K562 (cell line): ENCODE measurements around the gene ZNF467. TPM values are rescaled to one million over a fixed set of nuclear protein-coding genes. Genes with fewer than 3 reads are reported as not detected.

Source experiments
- ARID2 ChIP-seq: fragments of 450-650 bp; IDR thresholded peaks from 2 replicates; pipeline ENCODE4 v1.6.1; 2017; ENCODE audit warnings: antibody characterized with exemption, mild to moderate bottlenecking
- CREBBP ChIP-seq: IDR thresholded peaks from one replicate; pipeline ENCODE4 v1.6.1; 2012; ENCODE audit warnings: low read depth, mild to moderate bottlenecking, control low read depth, inconsistent platforms, low read length
- NCOA2 ChIP-seq, 2 experiments: fragments of 450-650 bp; IDR thresholded peaks; 2 replicates each; pipeline ENCODE4 v1.6.1; 2018; ENCODE audit warnings: mild to moderate bottlenecking in 2 of 2, moderate library complexity in 1 of 2; ENCODE audit not compliant: partially characterized antibody in 2 of 2
- RNF219 ChIP-seq: fragments of 250-450 bp; sonication (Bioruptor Pico); IDR thresholded peaks from 2 replicates; pipeline ENCODE4 v1.5.0; 2022; ENCODE audit warnings: mild to moderate bottlenecking
- TAF1 ChIP-seq: IDR thresholded peaks from 2 replicates; pipeline ENCODE4 v1.6.1; 2011; ENCODE audit warnings: mild to moderate bottlenecking, low read length, moderate library complexity; ENCODE audit not compliant: insufficient read depth, control insufficient read depth, severe bottlenecking; ENCODE audit errors: extremely low read depth
- U2AF1 ChIP-seq: fragments of 200-400 bp; formaldehyde crosslinking; optimal IDR thresholded peaks from 2 replicates; pipeline ENCODE3; 2017; ENCODE audit warnings: mild to moderate bottlenecking, low read depth, low read length, moderate library complexity
- ZBTB1 ChIP-seq: sonication (generic); formaldehyde crosslinking; IDR thresholded peaks from 2 replicates; pipeline ENCODE4 v1.8.1; 2023; ENCODE audit warnings: missing genetic modification reagents, low read depth, mild to moderate bottlenecking, borderline replicate concordance
- ZFX ChIP-seq: sonication (generic); formaldehyde crosslinking; IDR thresholded peaks from 2 replicates; pipeline ENCODE4 v1.8.0; 2022; ENCODE audit warnings: mild to moderate bottlenecking, missing genetic modification reagents, moderate library complexity
- ZNF217 ChIP-seq: sonication (generic); formaldehyde crosslinking; IDR thresholded peaks from 2 replicates; pipeline ENCODE4 v1.8.0; 2022; ENCODE audit warnings: mild to moderate bottlenecking, missing genetic modification reagents
- ZNF224 ChIP-seq: sonication (generic); formaldehyde crosslinking; IDR thresholded peaks from 2 replicates; pipeline ENCODE4 v1.8.0; 2022; ENCODE audit warnings: mild to moderate bottlenecking, missing genetic modification reagents
- ZNF584 ChIP-seq: fragments of 200-800 bp; sonication (Bioruptor generic); IDR thresholded peaks from 2 replicates; pipeline ENCODE4 v1.6.1; 2016; ENCODE audit warnings: low read depth, mild to moderate bottlenecking, missing genetic modification characterization, missing compliant biosample characterization
- polyA plus RNA-seq, 8 experiments: library from polyadenylated mRNA; depleted of rRNA in 4 of 8; stranded (reverse) in 5 of 8; unstranded in 3 of 8; fragments of >200 nt; fragmentation: Nextera tagmentation in 2 of 8; fragmentation: Illumina TruSeq in 1 of 8; extraction: Ambion mirVana in 2 of 8; extraction: Trizol in 1 of 8; gene quantifications; 2 replicates each; pipeline versions ENCODE4 v1.2.1 to v1.2.3, GENCODE V29; 2011 to 2014; ENCODE audit warnings: inconsistent platforms in 1 of 8, missing spikeins in 1 of 8
- total RNA-seq, 7 experiments: library from RNA; depleted of rRNA in 6 of 7; stranded (reverse); fragments of >200 nt in 6 of 7; fragmentation: Illumina TruSeq in 2 of 7; extraction: Trizol in 2 of 7; gene quantifications; 2 replicates each; pipeline versions ENCODE4 v1.2.1 to v1.2.3, GENCODE V29; 2011 to 2021; ENCODE audit warnings: low replicate concordance in 1 of 7
- TF ChIP-seq, protein P1 (sequence below): fragments of 450-650 bp; IDR thresholded peaks from 2 replicates; pipeline ENCODE4 v1.6.1; 2016
- TF ChIP-seq, protein P2 (sequence below): fragments of 450-650 bp; IDR thresholded peaks from 2 replicates; pipeline ENCODE4 v1.7.1; 2018; ENCODE audit warnings: mild to moderate bottlenecking, low read depth; ENCODE audit not compliant: partially characterized antibody
- TF ChIP-seq, protein P3 (sequence below): fragments of 450-650 bp; conservative IDR thresholded peaks from 2 replicates; pipeline ENCODE4 v1.6.1; 2016; ENCODE audit warnings: missing genetic modification characterization, low read depth, mild to moderate bottlenecking, control low read depth, missing compliant biosample characterization
- TF ChIP-seq, protein P4 (sequence below), 2 experiments: fragments of 450-650 bp in 1 of 2; sonication (generic) in 1 of 2; formaldehyde crosslinking in 1 of 2; IDR thresholded peaks in 1 of 2; conservative IDR thresholded peaks in 1 of 2; 2 replicates each; pipeline versions ENCODE4 v1.6.1 to v1.8.1; 2016 to 2023; ENCODE audit warnings: mild to moderate bottlenecking in 2 of 2, moderate library complexity in 2 of 2, inconsistent platforms in 1 of 2, missing genetic modification reagents in 1 of 2

Gene ZNF467
- total and polyA plus RNA-seq, 9 of the 15 experiments (the other 6 are each of a cell fraction or from before 2014, with no cell fraction given), result 0.32 to 14.2 (median 1.7) TPM

GRCh38 chr7:149771720-149772240 is 1.6 kb downstream of the ZNF467 start (continued):
- TF ChIP-seq, protein P1, sequence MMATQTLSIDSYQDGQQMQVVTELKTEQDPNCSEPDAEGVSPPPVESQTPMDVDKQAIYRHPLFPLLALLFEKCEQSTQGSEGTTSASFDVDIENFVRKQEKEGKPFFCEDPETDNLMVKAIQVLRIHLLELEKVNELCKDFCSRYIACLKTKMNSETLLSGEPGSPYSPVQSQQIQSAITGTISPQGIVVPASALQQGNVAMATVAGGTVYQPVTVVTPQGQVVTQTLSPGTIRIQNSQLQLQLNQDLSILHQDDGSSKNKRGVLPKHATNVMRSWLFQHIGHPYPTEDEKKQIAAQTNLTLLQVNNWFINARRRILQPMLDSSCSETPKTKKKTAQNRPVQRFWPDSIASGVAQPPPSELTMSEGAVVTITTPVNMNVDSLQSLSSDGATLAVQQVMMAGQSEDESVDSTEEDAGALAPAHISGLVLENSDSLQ, result no peak; the same call in 1 of the 2 replicates
- peak; percentile 24; the same call in 1 of the 2 replicates for TF ChIP-seq ZFX (CRISPR knock-in tag)
- no peak for TF ChIP-seq CREBBP
- peak; percentile 26 for TF ChIP-seq TAF1
- TF ChIP-seq, protein P2, sequence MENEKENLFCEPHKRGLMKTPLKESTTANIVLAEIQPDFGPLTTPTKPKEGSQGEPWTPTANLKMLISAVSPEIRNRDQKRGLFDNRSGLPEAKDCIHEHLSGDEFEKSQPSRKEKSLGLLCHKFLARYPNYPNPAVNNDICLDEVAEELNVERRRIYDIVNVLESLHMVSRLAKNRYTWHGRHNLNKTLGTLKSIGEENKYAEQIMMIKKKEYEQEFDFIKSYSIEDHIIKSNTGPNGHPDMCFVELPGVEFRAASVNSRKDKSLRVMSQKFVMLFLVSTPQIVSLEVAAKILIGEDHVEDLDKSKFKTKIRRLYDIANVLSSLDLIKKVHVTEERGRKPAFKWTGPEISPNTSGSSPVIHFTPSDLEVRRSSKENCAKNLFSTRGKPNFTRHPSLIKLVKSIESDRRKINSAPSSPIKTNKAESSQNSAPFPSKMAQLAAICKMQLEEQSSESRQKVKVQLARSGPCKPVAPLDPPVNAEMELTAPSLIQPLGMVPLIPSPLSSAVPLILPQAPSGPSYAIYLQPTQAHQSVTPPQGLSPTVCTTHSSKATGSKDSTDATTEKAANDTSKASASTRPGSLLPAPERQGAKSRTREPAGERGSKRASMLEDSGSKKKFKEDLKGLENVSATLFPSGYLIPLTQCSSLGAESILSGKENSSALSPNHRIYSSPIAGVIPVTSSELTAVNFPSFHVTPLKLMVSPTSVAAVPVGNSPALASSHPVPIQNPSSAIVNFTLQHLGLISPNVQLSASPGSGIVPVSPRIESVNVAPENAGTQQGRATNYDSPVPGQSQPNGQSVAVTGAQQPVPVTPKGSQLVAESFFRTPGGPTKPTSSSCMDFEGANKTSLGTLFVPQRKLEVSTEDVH, result peak; percentile 78
- TF ChIP-seq ARID2, result 0 out of 2 replicates have a peak, but pooled peaks have one; percentile 48
- TF ChIP-seq, protein P3, sequence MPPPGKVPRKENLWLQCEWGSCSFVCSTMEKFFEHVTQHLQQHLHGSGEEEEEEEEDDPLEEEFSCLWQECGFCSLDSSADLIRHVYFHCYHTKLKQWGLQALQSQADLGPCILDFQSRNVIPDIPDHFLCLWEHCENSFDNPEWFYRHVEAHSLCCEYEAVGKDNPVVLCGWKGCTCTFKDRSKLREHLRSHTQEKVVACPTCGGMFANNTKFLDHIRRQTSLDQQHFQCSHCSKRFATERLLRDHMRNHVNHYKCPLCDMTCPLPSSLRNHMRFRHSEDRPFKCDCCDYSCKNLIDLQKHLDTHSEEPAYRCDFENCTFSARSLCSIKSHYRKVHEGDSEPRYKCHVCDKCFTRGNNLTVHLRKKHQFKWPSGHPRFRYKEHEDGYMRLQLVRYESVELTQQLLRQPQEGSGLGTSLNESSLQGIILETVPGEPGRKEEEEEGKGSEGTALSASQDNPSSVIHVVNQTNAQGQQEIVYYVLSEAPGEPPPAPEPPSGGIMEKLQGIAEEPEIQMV, result 0 out of 2 replicates have a peak, but pooled peaks have one; percentile 29
- no peak for TF ChIP-seq U2AF1
- TF ChIP-seq ZNF217, result no peak
- no peak for TF ChIP-seq ZNF224 (CRISPR knock-in tag)
- no peak for TF ChIP-seq NCOA2 (IDR thresholded peaks at IDR 0.05; ENCODE audit: partially characterized antibody in 2 of 2)
- TF ChIP-seq, protein P4, sequence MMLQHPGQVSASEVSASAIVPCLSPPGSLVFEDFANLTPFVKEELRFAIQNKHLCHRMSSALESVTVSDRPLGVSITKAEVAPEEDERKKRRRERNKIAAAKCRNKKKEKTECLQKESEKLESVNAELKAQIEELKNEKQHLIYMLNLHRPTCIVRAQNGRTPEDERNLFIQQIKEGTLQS (IDR thresholded peaks at IDR 0.05), result no peak
- TF ChIP-seq, protein P4 (CRISPR knock-in tag; conservative IDR thresholded peaks at IDR 0.05), result no peak
- no peak for TF ChIP-seq ZNF584 (CRISPR knock-in tag)
- TF ChIP-seq ZBTB1 (CRISPR knock-in tag), result no peak
- TF ChIP-seq RNF219 (CRISPR knock-in tag), result no peak
